ENCODE results near the gene ARHGAP9. TPM values are rescaled to one million over a fixed set of nuclear protein-coding genes. Genes with fewer than 3 reads are reported as not detected.
"Not testable (repeated sequence)": the region's sequence is repeated elsewhere in the genome, so short reads cannot be mapped to it uniquely, and the experiment has no call there.

ARHGAP9 gene
- total and polyA plus RNA-seq, 2 of the 4 experiments (the other 2 are of a cell fraction): 0.18 to 0.79 TPM

GRCh38 chr12:57441393-57441792, 38.3 kb downstream of the ARHGAP9 start:
- dilution Hi-C loops (cut with HindIII; ENCODE audit: low sequenced_read_pairs, unreplicated experiment); intact Hi-C loops (cut with micrococcal nuclease); H3K27ac ChIP-seq (ENCODE audit: insufficient read depth, low read length); CTCF ChIA-PET; ATAC-seq (ENCODE audit: low read depth); H3K18ac ChIP-seq (ENCODE audit: low read depth, low read length); H3K9me1 ChIP-seq (ENCODE audit: insufficient read depth, low read length); H2BK5ac ChIP-seq (ENCODE audit: low read depth, low read length, poor library complexity, severe bottlenecking); H3K9ac ChIP-seq (ENCODE audit: low read depth, low read length); H3K36me3 ChIP-seq (ENCODE audit: control insufficient read depth, insufficient read depth, low read length); BruUV-seq (replicated peaks); H4K5ac ChIP-seq (ENCODE audit: low read depth, low read length); H2AFZ ChIP-seq (replicated peaks; ENCODE audit: low read length, poor library complexity); H4K8ac ChIP-seq (ENCODE audit: low read depth in 2 of 2, low read length in 2 of 2); H3K4me1 ChIP-seq (ENCODE audit: control insufficient read depth, insufficient read depth, low read length); H4K20me1 ChIP-seq (ENCODE audit: insufficient read depth, low read length); POLR2A ChIA-PET (ENCODE audit: unreplicated experiment); H3K56ac ChIP-seq (ENCODE audit: extremely low read depth, insufficient read depth, low read length); H3K23ac ChIP-seq (ENCODE audit: low read depth, low read length); H3K27me3 ChIP-seq (ENCODE audit: control insufficient read depth, insufficient read depth, low read length); H2BK20ac ChIP-seq (ENCODE audit: low read depth, low read length); H3K14ac ChIP-seq (replicated peaks; ENCODE audit: low read depth, low read length); H3K79me1 ChIP-seq (ENCODE audit: low read depth in 1 of 2, low read length in 2 of 2); H2AK9ac ChIP-seq (replicated peaks; ENCODE audit: low read depth, low read length, poor library complexity); DNase-seq; H2BK15ac ChIP-seq (ENCODE audit: low read depth, low read length); in situ Hi-C loops (cut with MboI; ENCODE audit: low sequenced_read_pairs); H3K4me3 ChIP-seq (ENCODE audit: insufficient read depth, low read depth, low read length); H3K4ac ChIP-seq (ENCODE audit: low read depth, low read length); H3K9me3 ChIP-seq (ENCODE audit: control insufficient read depth, insufficient read depth, low read length); H4K91ac ChIP-seq (ENCODE audit: insufficient read depth, low read depth, low read length); H3K4me2 ChIP-seq (ENCODE audit: low read depth, low read length); H2BK120ac ChIP-seq (ENCODE audit: low read depth, low read length); H2AK5ac ChIP-seq (ENCODE audit: low read depth, low read length): not testable (repeated sequence)
- WGBS, 2 experiments (ENCODE audit: extremely low coverage in 2 of 2, insufficient read length in 1 of 2): no CpG with 5 or more reads among the region's 2 CpGs
